Measurements from ENCODE around the gene SMCO1.
"Not testable (repeated sequence)": the region's sequence is repeated elsewhere in the genome, so short reads cannot be mapped to it uniquely, and the experiment has no call there.

The SMCO1 gene

DNA sequence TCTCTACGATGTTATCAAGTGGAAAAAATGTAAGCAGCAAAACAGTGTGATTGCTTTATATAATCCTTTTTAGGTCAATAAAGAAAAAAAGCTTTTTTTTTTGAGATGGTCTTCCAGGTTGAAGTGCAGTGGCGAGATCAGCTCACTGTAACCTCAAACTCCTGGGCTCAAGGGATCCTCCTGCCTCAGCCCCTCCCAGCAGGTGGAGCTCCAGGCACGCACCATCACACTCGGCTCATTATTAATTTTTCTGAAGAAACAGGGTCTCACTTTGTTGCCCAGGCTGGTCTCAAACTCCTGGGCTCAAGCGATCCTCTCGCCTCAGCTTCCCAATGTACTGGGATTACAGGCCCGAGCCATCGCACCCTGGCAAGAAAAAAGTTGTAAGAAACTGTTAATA, 28.9 kb downstream of the SMCO1 start:
- DNase-seq = no peak

DNA sequence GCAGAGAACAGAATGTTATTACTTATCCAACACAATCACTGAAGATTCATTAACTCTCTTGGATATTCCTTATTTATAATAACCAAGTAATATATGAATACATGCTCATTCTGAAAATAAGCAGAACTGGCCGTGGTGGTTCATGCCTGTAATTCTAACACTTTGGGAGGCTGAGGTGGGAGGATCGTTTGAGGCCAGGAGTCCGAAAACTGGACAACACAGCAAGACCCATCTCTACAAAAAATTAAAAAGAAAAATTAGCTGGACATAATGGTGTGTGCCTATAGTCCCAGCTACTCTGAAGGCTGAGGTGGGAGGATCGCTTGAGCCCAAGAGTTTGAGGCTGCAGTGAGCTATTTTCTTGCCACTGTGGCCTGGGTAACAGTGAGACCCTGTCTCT, 37.5 kb downstream of the SMCO1 start:
- DNase-seq = no peak

DNA sequence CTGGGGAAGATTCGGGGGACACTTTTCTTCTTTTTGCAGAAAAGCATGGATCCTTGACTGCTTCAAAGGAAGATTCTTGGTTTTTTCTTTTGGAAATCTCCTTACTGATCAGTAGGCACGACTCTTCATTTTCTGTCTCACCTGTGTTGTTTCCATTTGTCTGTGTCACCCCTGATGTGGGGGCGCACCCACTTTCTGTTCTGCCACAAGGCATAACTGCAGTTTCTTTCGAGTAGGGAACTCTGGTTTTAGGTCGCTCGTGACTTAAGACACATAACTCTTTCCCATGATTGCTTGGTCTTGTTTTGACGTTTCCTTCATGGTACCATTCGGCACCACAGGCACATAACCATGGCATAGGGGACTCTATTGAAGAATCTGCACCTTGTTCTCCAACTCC, 42.9 kb downstream of the SMCO1 start:
- DNase-seq = no peak

DNA sequence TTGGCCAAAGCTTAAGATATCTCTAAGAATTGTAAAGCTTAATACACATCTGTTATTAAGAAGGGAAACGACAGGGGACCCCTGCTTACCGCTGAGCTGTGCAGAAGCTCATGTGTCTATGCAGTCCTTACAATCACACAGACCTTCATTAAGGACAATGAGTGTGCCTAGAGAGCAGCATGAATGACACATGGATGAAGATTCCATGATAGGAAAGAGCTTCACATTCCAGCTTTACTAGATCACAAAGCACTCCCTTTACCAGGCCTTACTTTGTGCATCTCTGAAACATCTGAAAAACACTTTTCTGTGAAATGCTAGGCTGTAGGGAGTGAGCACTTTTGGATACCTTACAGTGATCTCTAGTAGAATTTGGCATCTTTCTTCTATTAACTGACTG, 43.6 kb downstream of the SMCO1 start:
- DNase-seq = no peak

DNA sequence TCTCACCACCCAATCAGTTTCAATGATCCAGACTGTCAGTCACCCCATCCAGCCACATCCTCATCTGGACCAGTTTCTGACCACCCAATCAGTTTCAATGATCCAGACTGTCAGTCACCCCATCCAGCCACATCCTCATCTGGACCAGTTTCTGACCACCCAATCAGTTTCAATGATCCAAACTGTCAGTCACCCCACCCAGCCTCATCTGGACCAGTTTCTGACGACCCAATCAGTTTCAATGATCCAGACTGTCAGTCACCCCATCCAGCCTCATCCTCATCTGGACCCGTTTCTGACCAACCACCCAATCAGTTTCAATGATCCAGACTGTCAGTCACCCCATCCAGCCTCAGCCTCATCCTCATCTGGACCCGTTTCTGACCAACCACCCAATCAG, 45.0 kb downstream of the SMCO1 start:
- not testable (repeated sequence) for DNase-seq

DNA sequence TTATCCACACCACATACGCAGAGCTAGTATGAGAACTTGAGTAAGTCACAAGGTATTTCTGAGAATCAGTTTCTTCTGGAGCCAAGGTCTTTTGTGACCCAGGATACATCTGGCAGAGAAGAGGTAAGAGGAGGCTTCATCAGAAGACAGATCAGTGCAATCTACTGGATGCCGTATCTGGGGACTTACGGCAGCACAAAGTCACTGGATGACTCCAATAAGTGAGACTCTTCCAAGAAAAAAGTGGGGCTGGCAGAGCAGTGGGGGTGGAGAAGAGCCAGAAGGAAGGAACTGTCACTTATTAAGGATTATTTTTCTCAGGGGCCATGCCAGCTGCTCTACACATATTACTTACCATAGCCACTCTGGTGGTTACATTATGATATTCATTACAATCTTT, 51.3 kb downstream of the SMCO1 start:
- DNase-seq = no peak

DNA sequence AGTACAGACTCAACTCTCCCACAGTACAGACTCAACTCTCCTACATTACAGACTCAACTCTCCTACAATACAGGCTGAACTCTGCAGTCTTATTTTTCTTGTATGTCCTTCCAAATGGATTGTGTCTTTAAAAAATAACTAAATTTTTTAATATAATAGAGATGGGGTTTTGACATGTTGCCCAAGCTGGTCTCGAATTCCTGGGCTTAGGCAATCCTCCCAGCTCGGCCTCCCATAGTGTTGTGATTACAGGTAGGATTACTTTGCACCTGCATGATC, 51.7 kb downstream of the SMCO1 start:
- no peak for DNase-seq

DNA sequence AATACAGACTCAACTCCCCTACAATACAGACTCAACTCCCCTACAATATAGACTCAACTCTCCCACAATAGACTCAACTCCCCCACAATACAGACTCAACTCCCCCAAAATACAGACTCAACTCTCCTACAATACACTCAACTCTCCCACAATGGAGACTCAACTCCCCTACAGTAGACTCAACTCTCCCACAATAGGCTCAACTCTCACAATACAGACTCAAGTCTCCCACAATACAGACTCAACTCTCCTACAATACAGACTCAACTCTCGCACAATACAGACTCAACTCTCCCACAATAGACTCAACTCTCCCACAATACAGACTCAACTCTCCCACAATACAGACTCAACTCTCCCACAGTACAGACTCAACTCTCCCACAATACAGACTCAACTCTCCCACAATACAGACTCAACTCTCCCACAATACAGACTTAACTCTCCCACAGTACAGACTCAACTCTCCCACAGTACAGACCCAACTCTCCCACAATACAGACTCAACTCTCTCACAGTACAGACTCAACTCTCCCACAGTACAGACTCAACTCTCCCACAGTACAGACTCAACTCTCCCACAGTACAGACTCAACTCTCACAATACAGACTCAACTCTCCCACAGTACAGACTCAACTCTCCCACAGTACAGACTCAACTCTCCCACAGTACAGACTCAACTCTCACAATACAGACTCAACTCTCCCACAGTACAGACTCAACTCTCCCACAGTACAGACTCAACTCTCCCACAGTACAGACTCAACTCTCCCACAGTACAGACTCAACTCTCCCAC, 52.3 kb downstream of the SMCO1 start:
- not testable (repeated sequence) for DNase-seq

DNA sequence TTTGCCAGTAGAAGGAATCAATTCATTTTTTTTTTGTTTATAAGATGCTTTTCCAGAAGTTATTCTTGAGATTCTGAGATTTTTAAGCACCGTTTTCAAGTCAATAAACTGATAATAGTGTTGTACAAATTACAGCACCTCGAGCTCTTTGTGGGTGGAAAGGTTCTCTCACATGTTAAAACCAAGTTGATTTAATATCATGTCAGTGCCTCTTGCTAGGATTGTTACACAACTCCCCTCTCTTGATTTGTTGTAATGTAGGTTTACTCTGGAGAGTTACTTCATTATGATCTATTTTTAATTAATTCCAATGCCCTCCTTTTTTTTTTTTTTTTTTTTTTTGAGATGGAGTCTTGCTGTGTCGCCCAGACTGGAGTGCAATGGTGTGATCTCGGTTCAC, 57.1 kb downstream of the SMCO1 start:
- DNase-seq = no peak

DNA sequence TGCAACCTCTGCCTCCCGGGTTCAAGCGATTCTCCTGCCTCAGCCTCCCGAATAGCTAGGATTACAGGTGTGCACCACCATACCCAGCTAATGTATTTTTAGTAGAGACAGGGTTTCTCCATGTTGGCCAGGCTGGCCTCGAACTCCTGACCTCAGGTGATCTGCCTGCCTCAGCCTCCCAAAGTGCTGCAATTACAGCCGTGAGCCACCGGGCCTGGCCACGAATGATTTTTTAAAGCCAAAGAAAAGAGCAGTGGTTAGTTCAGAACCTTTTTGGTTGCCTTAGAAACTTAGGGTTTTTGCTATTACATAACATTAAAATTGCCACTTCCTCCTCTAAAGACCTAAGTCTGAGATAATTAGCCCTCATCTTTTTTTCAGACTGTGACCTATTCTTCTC, 57.7 kb downstream of the SMCO1 start:
- not testable (repeated sequence) for DNase-seq
